Prostate gland (tissue), 2 donors: ENCODE data around the gene CHSY1.

Experiments
- CTCF ChIP-seq, 4 experiments: fragments of 200-600 bp in 2 of 4; fragments of 450-650 bp in 2 of 4; sonication (generic) in 2 of 4; IDR thresholded peaks; 1 replicate in 3 of 4; 2 replicates in 1 of 4; pipeline ENCODE4 v1.5.1; 2016 to 2019; ENCODE audit warnings: antibody characterized with exemption in 4 of 4, mild to moderate bottlenecking in 2 of 4, moderate library complexity in 2 of 4
- POLR2AphosphoS5 ChIP-seq: sonication (generic); formaldehyde crosslinking; IDR thresholded peaks from one replicate; pipeline ENCODE4 v1.6.1; 2017; ENCODE audit warnings: antibody characterized with exemption

- no peak for TF ChIP-seq CTCF (IDR thresholded peaks at IDR 0.05)
- TF ChIP-seq POLR2AphosphoS5 = no peak
These were observed 102.8 kb downstream of the CHSY1 start for GRCh38 chr15:101148881-101149664.
